Activated CD8-positive, alpha-beta T cell treated with anti-CD3 and anti-CD28 coated beads for 36 hours (primary cell): Measurements from ENCODE around the gene METTL22. TPM values are rescaled to one million over a fixed set of nuclear protein-coding genes. Genes with fewer than 3 reads are reported as not detected.

Experiments
- ATAC-seq: fragments of 200-7000 bp; cut with Tn5 transposase; one replicate; pipeline ENCODE4 v1.10.0; 2021; ENCODE audit warnings: mild to moderate bottlenecking, moderate library complexity
- CTCF ChIA-PET: fragments of 350-600 bp; sonication (Branson Sonifier 250); formaldehyde crosslinking; loops from one replicate; lab custom pipeline; 2021; ENCODE audit warnings: antibody characterized with exemption; lab: Charles Lee
- POLR2A ChIA-PET: fragments of 350-600 bp; sonication (Branson Sonifier 250); formaldehyde crosslinking; loops from one replicate; lab custom pipeline; 2021; ENCODE audit warnings: antibody characterized with exemption; lab: Charles Lee
- DNase-seq: peaks from one replicate; pipeline ENCODE4 v3.0.0-alpha.2; 2020
- H3K27ac Mint-ChIP-seq: one replicate; pipeline ENCODE4 v1.8.0; 2021; ENCODE audit warnings: mild to moderate bottlenecking, mixed read lengths
- H3K27me3 Mint-ChIP-seq: one replicate; pipeline ENCODE4 v1.8.0; 2021; ENCODE audit warnings: mixed read lengths
- H3K36me3 Mint-ChIP-seq: one replicate; pipeline ENCODE4 v1.8.0; 2021; ENCODE audit warnings: low read depth, mixed read lengths
- H3K4me1 Mint-ChIP-seq: one replicate; pipeline ENCODE4 v1.8.0; 2021; ENCODE audit warnings: low read depth, mixed read lengths
- H3K4me3 Mint-ChIP-seq: one replicate; pipeline ENCODE4 v1.8.0; 2021; ENCODE audit warnings: mild to moderate bottlenecking, moderate library complexity, mixed read lengths
- H3K9me3 Mint-ChIP-seq: one replicate; pipeline ENCODE4 v1.8.0; 2021; ENCODE audit warnings: mixed read lengths
- CTCF ChIP-seq: fragments of 200-600 bp; IDR thresholded peaks from one replicate; pipeline ENCODE4 v1.8.0; 2022; ENCODE audit warnings: antibody characterized with exemption, mild to moderate bottlenecking
- intact Hi-C: fragments of 100-400 bp; cut with micrococcal nuclease; formaldehyde crosslinking; loops from one replicate; pipeline ENCODE4 v1.10.0; 2022
- total RNA-seq, 2 experiments: library from RNA; stranded (reverse); gene quantifications; one replicate each; pipeline ENCODE4 v1.2.3, GENCODE V29; 2021

METTL22 gene
- total RNA-seq, 2 experiments from 2014 or later: 31.7 to 31.9 TPM

- ATAC-seq (no peak), DNase-seq (no peak)
- no peak overlapping the region for H3K27ac Mint-ChIP-seq
- H3K9me3 Mint-ChIP-seq: peaks cover 7% of the 10 kb centered on the region
- no peak overlapping the region for H3K4me3 Mint-ChIP-seq
- ChIA-PET CTCF (no interaction called here), POLR2A (interaction anchor here (0.6 kb wide), 2 partner anchors 41 to 55 kb away, joined by 3 read pairs; partner anchors contain the start of gene METTL22)
- no peaks in the 10 kb centered on the region for H3K27me3 Mint-ChIP-seq
- no peak for TF ChIP-seq CTCF
- H3K36me3 Mint-ChIP-seq: peaks cover 9% of the 10 kb centered on the region
- intact Hi-C loops: no loop called here
- peaks cover 16% of the 10 kb centered on the region for H3K4me1 Mint-ChIP-seq
Measured at GRCh38 chr16:8676737-8677375, 55.4 kb downstream of the METTL22 start.

GRCh38 chr16:8677481-8677880, 56.0 kb downstream of the METTL22 start:
- no peak for TF ChIP-seq CTCF
- no peak for DNase-seq
- Mint-ChIP-seq H3K9me3 (peaks cover 7% of the 10 kb centered on the region), H3K27ac (no peak overlapping the region), H3K36me3 (peaks cover 9% of the 10 kb centered on the region), H3K27me3 (no peaks in the 10 kb centered on the region), H3K4me1 (peaks cover 16% of the 10 kb centered on the region), H3K4me3 (no peak overlapping the region)
- intact Hi-C loops: no loop called here
- no peak for ATAC-seq
- ChIA-PET POLR2A (no interaction called here), CTCF (no interaction called here)

- DNase-seq (no peak), ATAC-seq (no peak)
- no peak for TF ChIP-seq CTCF
- POLR2A ChIA-PET: no interaction called here
- CTCF ChIA-PET: no interaction called here
- peaks cover 7% of the 10 kb centered on the region for H3K9me3 Mint-ChIP-seq
- H3K4me1 Mint-ChIP-seq: peaks cover 16% of the 10 kb centered on the region
- peaks cover 9% of the 10 kb centered on the region for H3K36me3 Mint-ChIP-seq
- intact Hi-C loops: no loop called here
- H3K4me3 Mint-ChIP-seq: no peak overlapping the region
- no peak overlapping the region for H3K27ac Mint-ChIP-seq
- H3K27me3 Mint-ChIP-seq: no peaks in the 10 kb centered on the region
Measured at GRCh38 chr16:8678068-8678927, 56.8 kb downstream of the METTL22 start.

GRCh38 chr16:8679151-8679550, 57.7 kb downstream of the METTL22 start:
- ATAC-seq: no peak
- no peaks in the 10 kb centered on the region for H3K27me3 Mint-ChIP-seq
- TF ChIP-seq CTCF: no peak
- H3K4me1 Mint-ChIP-seq: peaks cover 16% of the 10 kb centered on the region
- peaks cover 7% of the 10 kb centered on the region for H3K9me3 Mint-ChIP-seq
- POLR2A ChIA-PET: no interaction called here
- peaks cover 9% of the 10 kb centered on the region for H3K36me3 Mint-ChIP-seq
- no peak for DNase-seq
- CTCF ChIA-PET: interaction anchor here (1.0 kb wide), 1 partner anchor 13 kb away, joined by 3 read pairs; no protein-coding TSS in a partner anchor
- H3K27ac Mint-ChIP-seq: no peak overlapping the region
- intact Hi-C loops: no loop called here
- H3K4me3 Mint-ChIP-seq: no peak overlapping the region
